Activated CD8-positive, alpha-beta memory T cell treated with anti-CD3 and anti-CD28 coated beads, Interleukin-2, amount 50 U/mL, for 48 hours (primary cell): ENCODE data around the gene FCN2.

Experiments
- DNase-seq: peaks from one replicate; pipeline ENCODE4 v3.0.0-alpha.2; 2020

Gene FCN2

GRCh38 chr9:134913041-134913712 lies 32.6 kb downstream of the FCN2 start:
- no peak for DNase-seq

DNA sequence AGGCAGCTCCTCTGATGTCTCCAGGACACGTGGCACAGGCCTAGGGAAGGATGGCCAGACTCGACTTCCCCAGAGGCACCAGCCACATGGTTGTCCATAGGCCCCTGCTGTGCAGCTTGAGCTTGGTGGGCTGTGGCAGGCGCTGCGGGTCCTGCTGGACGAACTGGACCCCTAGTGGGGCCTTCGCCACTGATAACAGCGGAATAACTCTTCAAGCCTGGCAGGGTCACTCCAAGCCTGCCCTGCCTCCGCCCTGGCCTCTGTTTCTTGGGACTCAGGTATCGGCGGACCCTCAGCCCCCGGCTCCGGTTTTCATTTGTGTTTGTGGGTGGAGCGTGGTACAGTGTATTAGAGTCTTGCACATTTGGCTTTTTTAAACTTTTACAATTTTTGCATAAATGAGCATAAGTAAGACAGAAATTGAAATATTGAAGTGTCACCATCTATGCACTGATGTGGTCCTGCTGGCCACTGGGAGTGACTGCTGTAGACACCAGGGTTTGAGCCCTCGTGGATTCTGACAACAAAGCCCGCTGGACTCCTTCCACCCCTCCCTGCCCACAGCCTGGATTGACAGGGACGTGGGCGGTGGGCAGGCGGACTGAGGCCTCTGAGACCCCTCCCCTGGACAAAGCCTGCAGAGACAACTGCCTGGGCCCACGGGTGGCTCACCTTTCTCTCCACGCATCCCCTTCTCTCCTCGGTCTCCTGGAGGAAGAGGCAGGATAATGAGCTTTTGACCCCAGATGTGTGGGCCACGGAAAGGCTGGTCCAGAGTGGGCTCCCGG lies 33.3 kb downstream of the FCN2 start:
- no peak for DNase-seq

- DNase-seq = no peak
These were observed 33.9 kb downstream of the FCN2 start for GRCh38 chr9:134914501-134914834.

- no peak for DNase-seq
These were observed 34.7 kb downstream of the FCN2 start for GRCh38 chr9:134915046-134915985.

- no peak for DNase-seq
These were observed 35.6 kb downstream of the FCN2 start for GRCh38 chr9:134916161-134916665.

- no peak for DNase-seq
These were observed 37.1 kb downstream of the FCN2 start, which contains the start of gene FCN1 for GRCh38 chr9:134917431-134918373. TSS of gene FCN1 (minus strand) at chr9:134917912. CDS start at chr9:134917871, 41 bp downstream.

- DNase-seq = no peak
These were observed 38.0 kb downstream of the FCN2 start for GRCh38 chr9:134918646-134919045.

GRCh38 chr9:134919303-134919702 lies 38.7 kb downstream of the FCN2 start:
- no peak for DNase-seq

GRCh38 chr9:134922066-134922931 lies 41.7 kb downstream of the FCN2 start:
- DNase-seq = no peak

GRCh38 chr9:134922932-134923240 lies 42.3 kb downstream of the FCN2 start:
- no peak for DNase-seq

DNA sequence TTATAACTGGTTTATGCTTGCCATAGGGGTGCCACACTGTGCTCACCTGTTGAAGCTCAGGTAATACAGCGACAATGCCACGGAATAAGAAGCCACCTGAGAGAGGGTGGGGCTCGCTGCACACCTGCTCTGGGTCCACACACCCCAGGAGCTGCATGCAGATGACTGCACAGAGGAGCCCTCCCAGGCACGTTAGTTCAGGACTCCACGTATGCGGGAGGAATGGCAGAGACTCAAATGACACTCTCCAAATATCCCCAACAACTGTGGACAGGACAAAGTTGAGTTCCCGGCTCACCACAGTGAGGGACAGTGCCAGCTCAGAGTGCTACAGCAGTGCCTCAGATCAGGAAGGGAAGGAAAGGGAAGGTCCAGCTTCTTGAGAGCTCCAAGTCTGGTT lies 42.9 kb downstream of the FCN2 start:
- DNase-seq = no peak

GRCh38 chr9:134925011-134925511 lies 44.5 kb downstream of the FCN2 start:
- DNase-seq = no peak

DNA sequence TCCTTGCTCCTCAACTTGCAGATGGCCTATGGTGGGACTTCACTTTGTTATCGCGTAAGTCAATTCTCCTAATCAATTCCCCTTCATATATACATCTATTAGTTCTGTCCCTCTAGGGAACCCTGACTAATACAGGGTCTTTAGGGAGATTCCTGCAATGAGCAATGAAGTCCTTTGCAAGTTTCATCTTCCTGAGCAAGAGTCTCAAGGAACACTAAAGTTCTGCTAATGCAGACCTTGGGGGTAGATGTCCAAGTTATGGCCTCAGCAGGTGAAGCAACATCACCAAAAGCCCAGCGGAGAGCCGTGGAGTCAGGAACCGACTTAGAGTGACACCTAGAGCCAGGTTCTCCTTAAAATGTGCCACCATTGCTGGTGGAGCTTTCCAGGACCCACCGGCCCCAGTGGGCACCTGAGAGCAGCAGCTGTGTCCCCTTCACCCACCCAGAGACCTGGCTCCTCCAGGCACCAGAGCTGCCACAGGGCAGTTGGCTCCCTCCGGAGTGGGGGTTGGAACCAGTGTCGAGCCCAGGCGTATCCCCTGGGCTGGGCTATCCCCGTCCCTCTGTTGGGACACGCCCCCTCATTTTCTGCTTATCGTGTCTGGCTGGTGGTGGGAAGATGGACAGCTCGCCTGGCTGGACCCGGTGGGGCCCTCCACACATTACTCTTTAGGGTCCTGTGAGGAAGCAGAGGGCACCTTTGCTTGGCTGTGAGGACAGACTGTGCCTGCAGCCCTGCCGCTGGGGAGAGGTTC lies 48.0 kb downstream of the FCN2 start:
- no peak for DNase-seq

- no peak for DNase-seq
These were observed 48.9 kb downstream of the FCN2 start for GRCh38 chr9:134929193-134930158.

- DNase-seq = no peak
These were observed 49.8 kb downstream of the FCN2 start for GRCh38 chr9:134930398-134930797.

DNA sequence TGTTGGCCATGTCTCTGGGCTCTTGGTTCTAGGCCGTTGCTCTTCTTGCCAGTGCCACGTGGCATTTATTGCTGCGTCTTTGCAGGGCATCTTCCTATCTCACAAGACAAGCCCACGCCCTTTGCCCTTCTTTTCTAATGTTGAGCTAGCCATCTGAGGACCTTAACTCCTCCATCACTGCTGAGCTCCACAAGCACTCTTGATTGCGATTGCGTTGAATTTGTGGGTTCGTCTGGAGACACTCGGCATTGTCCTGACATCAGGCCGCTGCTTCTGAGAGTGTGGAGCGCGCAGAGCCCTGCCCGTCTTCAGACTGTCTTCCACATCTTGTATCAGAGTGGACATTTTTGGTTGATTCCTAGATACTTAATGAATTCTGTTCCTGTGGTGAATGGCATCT lies 51.6 kb downstream of the FCN2 start:
- DNase-seq = no peak

DNA sequence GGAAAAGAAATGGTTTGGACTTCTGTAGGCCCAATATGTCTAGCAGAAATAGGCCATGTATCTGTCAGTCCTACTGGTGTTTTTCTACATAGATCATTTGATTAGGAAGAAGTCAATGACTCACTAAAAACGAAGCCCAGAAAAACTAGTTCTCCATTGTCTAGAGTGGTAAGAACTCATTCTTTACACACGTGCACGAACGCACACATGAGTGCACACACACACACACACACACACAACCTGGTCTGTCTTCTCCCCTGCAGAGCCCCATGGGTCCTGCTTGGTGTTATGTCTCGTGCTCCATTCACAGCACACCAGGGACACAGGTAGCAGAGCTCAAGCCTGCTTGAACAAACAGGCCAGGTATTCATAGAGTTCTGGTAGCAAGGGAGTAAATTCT lies 52.0 kb downstream of the FCN2 start:
- no peak for DNase-seq

DNA sequence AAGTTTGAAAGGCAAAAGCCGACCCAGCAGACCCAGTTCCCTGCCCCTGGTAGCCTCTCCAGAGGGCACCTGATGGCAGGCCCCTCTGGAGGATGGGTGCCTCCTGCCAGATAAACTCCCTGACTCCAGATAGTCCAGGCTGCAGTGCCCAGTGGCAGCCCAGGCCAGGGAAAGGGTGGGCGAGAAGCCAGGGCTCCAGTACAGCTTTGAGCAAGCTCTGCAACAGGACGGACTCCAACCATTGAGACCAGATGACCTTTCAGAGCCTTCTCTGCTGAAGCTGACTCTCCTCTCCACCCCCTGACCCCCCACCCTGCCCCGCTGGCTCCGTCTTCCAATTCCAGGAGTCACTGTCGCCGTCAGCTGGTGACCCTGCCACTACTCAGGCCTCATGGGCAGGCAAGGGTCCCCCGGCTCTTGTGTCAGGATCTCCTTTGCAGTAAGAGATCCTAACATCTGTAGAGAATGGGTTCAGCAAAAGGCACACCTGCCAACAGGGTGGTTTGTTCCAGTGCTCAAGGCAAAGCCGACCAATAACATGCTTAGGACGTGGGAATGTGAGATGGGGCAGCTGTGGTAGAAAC lies 52.6 kb downstream of the FCN2 start:
- no peak for DNase-seq
